WTC11 (cell line): ENCODE results near the gene TMUB2. TPM values are rescaled to one million over a fixed set of nuclear protein-coding genes. Genes with fewer than 3 reads are reported as not detected.

Experiments used
- ATAC-seq: fragments of 200-7000 bp; cut with Tn5 transposase; 2 replicates; pipeline ENCODE4 v1.10.0; 2021; ENCODE audit warnings: mild to moderate bottlenecking, moderate library complexity
- CTCF ChIA-PET: fragments of 300-600 bp; sonication (Branson Sonifier 250); formaldehyde crosslinking; loops from one replicate; lab custom pipeline; 2021; ENCODE audit warnings: antibody characterized with exemption; lab: Charles Lee
- POLR2A ChIA-PET: fragments of 350-600 bp; sonication (Branson Sonifier 250); formaldehyde crosslinking; loops from one replicate; lab custom pipeline; 2021; ENCODE audit warnings: antibody characterized with exemption; lab: Charles Lee
- DNase-seq: peaks from one replicate; pipeline ENCODE4 v3.0.0; 2021; ENCODE audit warnings: low spot score
- H3K27ac Mint-ChIP-seq: 2 replicates; pipeline ENCODE4 v1.8.0; 2021; ENCODE audit warnings: mixed read lengths
- H3K27me3 Mint-ChIP-seq: 2 replicates; pipeline ENCODE4 v1.8.0; 2021; ENCODE audit warnings: low read depth, mild to moderate bottlenecking, moderate library complexity, mixed read lengths
- H3K36me3 Mint-ChIP-seq: 2 replicates; pipeline ENCODE4 v1.8.0; 2021; ENCODE audit warnings: mixed read lengths
- H3K4me1 Mint-ChIP-seq: 2 replicates; pipeline ENCODE4 v1.8.0; 2022; ENCODE audit warnings: mixed read lengths
- H3K4me3 Mint-ChIP-seq: 2 replicates; pipeline ENCODE4 v1.8.0; 2021; ENCODE audit warnings: mild to moderate bottlenecking, moderate library complexity, mixed read lengths
- H3K9me3 Mint-ChIP-seq: 2 replicates; pipeline ENCODE4 v1.8.0; 2021; ENCODE audit warnings: mixed read lengths
- ARID4B ChIP-seq: sonication (generic); formaldehyde crosslinking; IDR thresholded peaks from 2 replicates; pipeline ENCODE4 v1.8.0; 2023; ENCODE audit warnings: missing genetic modification reagents, mild to moderate bottlenecking, borderline replicate concordance
- ATF1 ChIP-seq: sonication (generic); formaldehyde crosslinking; IDR thresholded peaks from 2 replicates; pipeline ENCODE4 v1.8.1; 2023; ENCODE audit warnings: mild to moderate bottlenecking, moderate library complexity, missing genetic modification reagents
- FOXJ3 ChIP-seq: sonication (generic); formaldehyde crosslinking; IDR thresholded peaks from 2 replicates; pipeline ENCODE4 v1.9.0; 2021; ENCODE audit warnings: missing genetic modification reagents, mild to moderate bottlenecking, borderline replicate concordance
- GRHL2 ChIP-seq: fragments of 250-450 bp; sonication (Bioruptor Pico); IDR thresholded peaks from 2 replicates; pipeline ENCODE4 v1.8.0; 2022; ENCODE audit warnings: mild to moderate bottlenecking, moderate library complexity; ENCODE audit not compliant: insufficient replicate concordance, severe bottlenecking
- GTF2I ChIP-seq: fragments of 250-450 bp; sonication (Bioruptor Pico); conservative IDR thresholded peaks from 2 replicates; pipeline ENCODE4 v1.4.0; 2021; ENCODE audit warnings: mild to moderate bottlenecking
- JAZF1 ChIP-seq: fragments of 250-450 bp; sonication (Bioruptor Pico); IDR thresholded peaks from 2 replicates; pipeline ENCODE4 v1.9.0; 2021; ENCODE audit warnings: moderate library complexity, mild to moderate bottlenecking, inconsistent platforms
- KAT7 ChIP-seq: sonication (generic); formaldehyde crosslinking; IDR thresholded peaks from 2 replicates; pipeline ENCODE4 v1.8.1; 2023; ENCODE audit warnings: missing genetic modification reagents, mild to moderate bottlenecking, borderline replicate concordance
- MXD4 ChIP-seq: fragments of 250-450 bp; sonication (Bioruptor Pico); IDR thresholded peaks from 2 replicates; pipeline ENCODE4 v1.8.0; 2021; ENCODE audit warnings: mild to moderate bottlenecking, moderate library complexity, borderline replicate concordance
- NFYB ChIP-seq: sonication (generic); formaldehyde crosslinking; conservative IDR thresholded peaks from 2 replicates; pipeline ENCODE4 v1.8.0; 2022; ENCODE audit warnings: low read depth, missing genetic modification reagents
- NR2C2 ChIP-seq: sonication (generic); formaldehyde crosslinking; IDR thresholded peaks from 2 replicates; pipeline ENCODE4 v1.8.0; 2022; ENCODE audit warnings: mild to moderate bottlenecking, missing genetic modification reagents
- NR3C1 ChIP-seq: sonication (generic); formaldehyde crosslinking; conservative IDR thresholded peaks from 2 replicates; pipeline ENCODE4 v1.8.1; 2023; ENCODE audit warnings: low read depth, mild to moderate bottlenecking, missing genetic modification reagents
- TEAD4 ChIP-seq: sonication (generic); formaldehyde crosslinking; IDR thresholded peaks from 2 replicates; pipeline ENCODE4 v1.8.0; 2022; ENCODE audit warnings: mild to moderate bottlenecking, missing genetic modification reagents
- ZNF138 ChIP-seq: sonication (generic); formaldehyde crosslinking; conservative IDR thresholded peaks from 2 replicates; pipeline ENCODE4 v1.8.1; 2022; ENCODE audit warnings: mild to moderate bottlenecking, moderate library complexity, missing genetic modification reagents
- ZNF232 ChIP-seq: sonication (generic); formaldehyde crosslinking; IDR thresholded peaks from 2 replicates; pipeline ENCODE4 v1.8.0; 2022; ENCODE audit warnings: mild to moderate bottlenecking, missing genetic modification reagents
- ZNF317 ChIP-seq: sonication (generic); formaldehyde crosslinking; IDR thresholded peaks from 2 replicates; pipeline ENCODE4 v1.8.1; 2023; ENCODE audit warnings: low read depth, mild to moderate bottlenecking, moderate library complexity, missing genetic modification reagents, borderline replicate concordance
- ZNF396 ChIP-seq: fragments of 250-450 bp; sonication (Bioruptor Pico); IDR thresholded peaks from 2 replicates; pipeline ENCODE4 v1.8.0; 2021; ENCODE audit warnings: mild to moderate bottlenecking, moderate library complexity, borderline replicate concordance
- ZNF425 ChIP-seq: fragments of 250-450 bp; sonication (Bioruptor Pico); conservative IDR thresholded peaks from 2 replicates; pipeline ENCODE4 v1.9.0; 2021; ENCODE audit warnings: mild to moderate bottlenecking
- total RNA-seq: library from RNA; stranded (reverse); gene quantifications from 3 replicates; pipeline ENCODE4 v1.2.3, GENCODE V29; 2021
- TF ChIP-seq, protein P1 (sequence below): sonication (generic); formaldehyde crosslinking; conservative IDR thresholded peaks from 2 replicates; pipeline ENCODE4 v1.8.1; 2022; ENCODE audit warnings: mild to moderate bottlenecking, missing genetic modification reagents
- TF ChIP-seq, protein P2 (sequence below): fragments of 250-450 bp; sonication (Bioruptor Pico); IDR thresholded peaks from 2 replicates; pipeline ENCODE4 v1.9.0; 2021; ENCODE audit warnings: mild to moderate bottlenecking
- TF ChIP-seq, protein P3 (sequence below): sonication (generic); formaldehyde crosslinking; conservative IDR thresholded peaks from 2 replicates; pipeline ENCODE4 v1.8.1; 2023; ENCODE audit warnings: mild to moderate bottlenecking, low read depth, missing genetic modification reagents, moderate library complexity

Gene TMUB2
- total RNA-seq, 1 experiment from 2014 or later: 26.9 TPM

DNA sequence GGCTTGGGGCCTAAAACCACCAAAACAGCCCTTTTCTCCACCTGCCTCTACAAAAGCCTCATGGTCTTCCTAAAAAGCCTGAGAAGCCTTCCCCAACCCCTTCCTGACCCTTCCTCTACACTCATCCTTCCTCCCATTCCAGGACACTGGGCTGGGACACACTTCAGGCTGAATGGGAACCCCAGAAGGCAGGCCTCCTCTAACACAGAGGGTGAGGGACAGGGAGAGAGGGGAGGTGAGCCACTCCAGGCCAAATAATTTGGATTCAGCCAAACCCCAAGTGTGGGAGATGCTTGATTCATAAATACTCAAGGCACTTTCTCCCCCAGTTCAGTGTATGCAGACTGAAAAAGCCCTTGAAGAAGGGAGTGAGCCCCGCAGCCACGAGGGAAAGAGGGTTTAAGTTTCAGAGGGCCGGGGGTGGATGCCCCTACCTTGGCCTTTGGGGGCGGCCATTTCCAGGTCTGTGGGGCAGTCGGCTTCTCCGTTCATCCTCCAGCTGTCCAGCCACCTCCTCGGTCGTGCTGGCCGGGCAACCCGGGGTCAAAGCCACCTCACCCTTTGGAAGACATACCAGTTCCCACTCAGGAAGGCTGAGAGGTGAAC lies 31.1 kb downstream of the TMUB2 start:
- H3K36me3 Mint-ChIP-seq: peaks cover 40% of the 10 kb centered on the region

More for the DNA sequence above, 31.1 kb downstream of the TMUB2 start:
- Mint-ChIP-seq H3K27me3 (no peaks in the 10 kb centered on the region), H3K4me1 (peaks cover 19% of the 10 kb centered on the region), H3K4me3 (peak overlapping the region; percentile 82), H3K27ac (peak overlapping the region; percentile 91), H3K9me3 (no peaks in the 10 kb centered on the region)
- ChIA-PET POLR2A (interaction anchor here (0.5 to 1.7 kb wide), 7 partner anchors 12 to 137 kb away, joined by 3 to 9 read pairs (median 3); no protein-coding TSS in a partner anchor), CTCF (interaction anchor here (0.6 to 4.7 kb wide), 24 partner anchors 8 to 385 kb away, joined by 3 to 73 read pairs (median 4); partner anchors contain the start of genes ATXN7L3, GRN, RUNDC3A and SLC25A39)
- TF ChIP-seq GRHL2 (CRISPR knock-in tag) (no peak), TEAD4 (no peak), ZNF317 (CRISPR knock-in tag) (no peak), NR3C1 (CRISPR knock-in tag) (no peak), MXD4 (CRISPR knock-in tag) (no peak), JAZF1 (CRISPR knock-in tag) (no peak), KAT7 (CRISPR knock-in tag) (no peak), ZNF232 (CRISPR knock-in tag) (no peak), ARID4B (CRISPR knock-in tag) (no peak), ATF1 (no peak), ZNF396 (CRISPR knock-in tag) (no peak), NR2C2 (CRISPR knock-in tag) (no peak), GTF2I (CRISPR knock-in tag) (no peak), FOXJ3 (CRISPR knock-in tag) (no peak), NFYB (CRISPR knock-in tag) (no peak), ZNF138 (CRISPR knock-in tag) (no peak), ZNF425 (CRISPR knock-in tag) (no peak)
- TF ChIP-seq, protein P1, sequence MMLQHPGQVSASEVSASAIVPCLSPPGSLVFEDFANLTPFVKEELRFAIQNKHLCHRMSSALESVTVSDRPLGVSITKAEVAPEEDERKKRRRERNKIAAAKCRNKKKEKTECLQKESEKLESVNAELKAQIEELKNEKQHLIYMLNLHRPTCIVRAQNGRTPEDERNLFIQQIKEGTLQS (CRISPR knock-in tag): no peak
- TF ChIP-seq, protein P2, sequence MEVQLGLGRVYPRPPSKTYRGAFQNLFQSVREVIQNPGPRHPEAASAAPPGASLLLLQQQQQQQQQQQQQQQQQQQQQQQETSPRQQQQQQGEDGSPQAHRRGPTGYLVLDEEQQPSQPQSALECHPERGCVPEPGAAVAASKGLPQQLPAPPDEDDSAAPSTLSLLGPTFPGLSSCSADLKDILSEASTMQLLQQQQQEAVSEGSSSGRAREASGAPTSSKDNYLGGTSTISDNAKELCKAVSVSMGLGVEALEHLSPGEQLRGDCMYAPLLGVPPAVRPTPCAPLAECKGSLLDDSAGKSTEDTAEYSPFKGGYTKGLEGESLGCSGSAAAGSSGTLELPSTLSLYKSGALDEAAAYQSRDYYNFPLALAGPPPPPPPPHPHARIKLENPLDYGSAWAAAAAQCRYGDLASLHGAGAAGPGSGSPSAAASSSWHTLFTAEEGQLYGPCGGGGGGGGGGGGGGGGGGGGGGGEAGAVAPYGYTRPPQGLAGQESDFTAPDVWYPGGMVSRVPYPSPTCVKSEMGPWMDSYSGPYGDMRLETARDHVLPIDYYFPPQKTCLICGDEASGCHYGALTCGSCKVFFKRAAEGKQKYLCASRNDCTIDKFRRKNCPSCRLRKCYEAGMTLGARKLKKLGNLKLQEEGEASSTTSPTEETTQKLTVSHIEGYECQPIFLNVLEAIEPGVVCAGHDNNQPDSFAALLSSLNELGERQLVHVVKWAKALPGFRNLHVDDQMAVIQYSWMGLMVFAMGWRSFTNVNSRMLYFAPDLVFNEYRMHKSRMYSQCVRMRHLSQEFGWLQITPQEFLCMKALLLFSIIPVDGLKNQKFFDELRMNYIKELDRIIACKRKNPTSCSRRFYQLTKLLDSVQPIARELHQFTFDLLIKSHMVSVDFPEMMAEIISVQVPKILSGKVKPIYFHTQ (CRISPR knock-in tag): no peak
- TF ChIP-seq, protein P3, sequence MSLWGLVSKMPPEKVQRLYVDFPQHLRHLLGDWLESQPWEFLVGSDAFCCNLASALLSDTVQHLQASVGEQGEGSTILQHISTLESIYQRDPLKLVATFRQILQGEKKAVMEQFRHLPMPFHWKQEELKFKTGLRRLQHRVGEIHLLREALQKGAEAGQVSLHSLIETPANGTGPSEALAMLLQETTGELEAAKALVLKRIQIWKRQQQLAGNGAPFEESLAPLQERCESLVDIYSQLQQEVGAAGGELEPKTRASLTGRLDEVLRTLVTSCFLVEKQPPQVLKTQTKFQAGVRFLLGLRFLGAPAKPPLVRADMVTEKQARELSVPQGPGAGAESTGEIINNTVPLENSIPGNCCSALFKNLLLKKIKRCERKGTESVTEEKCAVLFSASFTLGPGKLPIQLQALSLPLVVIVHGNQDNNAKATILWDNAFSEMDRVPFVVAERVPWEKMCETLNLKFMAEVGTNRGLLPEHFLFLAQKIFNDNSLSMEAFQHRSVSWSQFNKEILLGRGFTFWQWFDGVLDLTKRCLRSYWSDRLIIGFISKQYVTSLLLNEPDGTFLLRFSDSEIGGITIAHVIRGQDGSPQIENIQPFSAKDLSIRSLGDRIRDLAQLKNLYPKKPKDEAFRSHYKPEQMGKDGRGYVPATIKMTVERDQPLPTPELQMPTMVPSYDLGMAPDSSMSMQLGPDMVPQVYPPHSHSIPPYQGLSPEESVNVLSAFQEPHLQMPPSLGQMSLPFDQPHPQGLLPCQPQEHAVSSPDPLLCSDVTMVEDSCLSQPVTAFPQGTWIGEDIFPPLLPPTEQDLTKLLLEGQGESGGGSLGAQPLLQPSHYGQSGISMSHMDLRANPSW (CRISPR knock-in tag): no peak
- DNase-seq (no peak), ATAC-seq (no peak)
